Left lung (tissue), 10 donors: ENCODE measurements around the gene COL20A1. TPM values are rescaled to one million over a fixed set of nuclear protein-coding genes. Genes with fewer than 3 reads are reported as not detected.

Experiments
- ATAC-seq: fragments of 200-7000 bp; cut with Tn5 transposase; one replicate; pipeline ENCODE4 v1.9.1; 2020; ENCODE audit warnings: moderate library complexity
- DNase-seq, 4 donors: peaks; one replicate each; pipeline ENCODE4 v3.0.0-alpha.2; 2013 to 2020
- H3K27ac ChIP-seq, 2 donors: fragments of 200-600 bp; sonication (generic) in 1 of 2; one replicate each; pipeline versions ENCODE4 v1.5.0 to v1.8.0; 2020 to 2021
- H3K27me3 ChIP-seq, 2 donors: fragments of 200-600 bp; sonication (generic) in 1 of 2; one replicate each; pipeline versions ENCODE4 v1.5.0 to v1.8.0; 2020 to 2021
- H3K36me3 ChIP-seq, 2 donors: fragments of 200-600 bp; sonication (generic) in 1 of 2; one replicate each; pipeline versions ENCODE4 v1.5.0 to v1.8.0; 2020 to 2021
- H3K4me1 ChIP-seq, 2 donors: fragments of 200-600 bp; one replicate each; pipeline ENCODE4 v1.8.0; 2021
- H3K4me3 ChIP-seq, 2 donors: fragments of 200-600 bp; sonication (generic) in 1 of 2; one replicate each; pipeline versions ENCODE4 v1.5.0 to v1.8.0; 2020 to 2021; ENCODE audit warnings: mild to moderate bottlenecking in 1 of 2
- H3K9me3 ChIP-seq, 2 donors: fragments of 200-600 bp; sonication (generic) in 1 of 2; one replicate each; pipeline versions ENCODE4 v1.5.0 to v1.8.0; 2020 to 2021
- intact Hi-C, 2 donors: fragments of 100-400 bp; cut with DNase I; formaldehyde crosslinking; loops; one replicate each; pipeline versions ENCODE4 v1.11.2 to v1.14.2; 2022
- polyA plus RNA-seq, 6 donors: library from polyadenylated mRNA; unstranded; fragments of 120-200 nt; gene quantifications; one replicate each; pipeline ENCODE4 v1.2.1, GENCODE V29; 2013; ENCODE audit not compliant: insufficient read length in 6 of 6
- total RNA-seq, 2 donors: library from RNA; stranded (reverse); fragmentation: NEBNext Ultra II Directional; extraction: Animal tissue kit (Norgen Biotek cat#: 25700); gene quantifications; one replicate each; pipeline ENCODE4 v1.2.1, GENCODE V29; 2021
- TF ChIP-seq, protein P1 (sequence below), 2 donors: fragments of 200-600 bp; sonication (generic) in 1 of 2; IDR thresholded peaks; one replicate each; pipeline versions ENCODE4 v1.5.0 to v1.8.0; 2021; ENCODE audit warnings: antibody characterized with exemption in 2 of 2
- donor health status: DM: no; HTN: yes; CAD: no.
- donor health status: DM: no; HTN: no; CAD: no.

Gene COL20A1
- total and polyA plus RNA-seq, 8 donors: 0.08 to 0.31 (median 0.24) TPM; not detected in 2

DNA sequence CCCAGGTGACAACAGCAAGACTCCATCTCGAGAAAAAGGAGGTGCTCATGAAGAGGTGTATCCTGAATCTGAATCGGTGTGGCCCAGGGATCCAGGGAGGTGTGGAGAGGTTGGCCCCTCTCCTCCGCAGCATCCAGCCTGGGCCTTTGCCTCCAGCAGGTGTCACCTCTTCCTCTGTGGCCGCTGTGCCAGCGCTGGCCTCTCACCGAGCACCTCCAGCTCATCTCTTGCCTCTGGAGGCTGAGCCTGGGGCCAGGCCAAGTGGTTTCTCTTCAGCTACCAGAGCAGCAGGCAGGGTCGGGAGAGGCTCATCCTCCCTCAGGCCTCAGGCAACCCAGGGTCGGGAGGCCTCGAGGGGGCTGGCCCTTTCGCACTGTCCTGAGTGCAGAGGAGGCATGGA, 1.2 kb upstream of the COL20A1 start:
- intact Hi-C loops: no loop called here
- TF ChIP-seq, protein P1, sequence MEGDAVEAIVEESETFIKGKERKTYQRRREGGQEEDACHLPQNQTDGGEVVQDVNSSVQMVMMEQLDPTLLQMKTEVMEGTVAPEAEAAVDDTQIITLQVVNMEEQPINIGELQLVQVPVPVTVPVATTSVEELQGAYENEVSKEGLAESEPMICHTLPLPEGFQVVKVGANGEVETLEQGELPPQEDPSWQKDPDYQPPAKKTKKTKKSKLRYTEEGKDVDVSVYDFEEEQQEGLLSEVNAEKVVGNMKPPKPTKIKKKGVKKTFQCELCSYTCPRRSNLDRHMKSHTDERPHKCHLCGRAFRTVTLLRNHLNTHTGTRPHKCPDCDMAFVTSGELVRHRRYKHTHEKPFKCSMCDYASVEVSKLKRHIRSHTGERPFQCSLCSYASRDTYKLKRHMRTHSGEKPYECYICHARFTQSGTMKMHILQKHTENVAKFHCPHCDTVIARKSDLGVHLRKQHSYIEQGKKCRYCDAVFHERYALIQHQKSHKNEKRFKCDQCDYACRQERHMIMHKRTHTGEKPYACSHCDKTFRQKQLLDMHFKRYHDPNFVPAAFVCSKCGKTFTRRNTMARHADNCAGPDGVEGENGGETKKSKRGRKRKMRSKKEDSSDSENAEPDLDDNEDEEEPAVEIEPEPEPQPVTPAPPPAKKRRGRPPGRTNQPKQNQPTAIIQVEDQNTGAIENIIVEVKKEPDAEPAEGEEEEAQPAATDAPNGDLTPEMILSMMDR (IDR thresholded peaks at IDR 0.05): no peak
- no peak for ATAC-seq
- H3K27me3 ChIP-seq: peaks cover 16 to 50% of the 10 kb centered on the region in 2 donors
- no peak for DNase-seq
- no peak overlapping the region for H3K27ac ChIP-seq
- H3K4me3 ChIP-seq: no peak overlapping the region
- H3K9me3 ChIP-seq: no peaks in the 10 kb centered on the region
- H3K4me1 ChIP-seq: no peaks in the 10 kb centered on the region
- peaks cover 0 to 32% of the 10 kb centered on the region in 2 donors for H3K36me3 ChIP-seq

- intact Hi-C loops: no loop called here
- H3K4me3 ChIP-seq: no peak overlapping the region
- TF ChIP-seq, protein P1 (IDR thresholded peaks at IDR 0.05): no peak
- H3K27me3 ChIP-seq: peaks cover 16 to 55% of the 10 kb centered on the region in 2 donors
- no peaks in the 10 kb centered on the region for H3K9me3 ChIP-seq
- H3K27ac ChIP-seq: no peak overlapping the region
- no peak for ATAC-seq
- no peaks in the 10 kb centered on the region for H3K4me1 ChIP-seq
- peaks cover 0 to 27% of the 10 kb centered on the region in 2 donors for H3K36me3 ChIP-seq
- DNase-seq: peak in 1 of 4 donors; percentile 67
Measured at GRCh38 chr20:63292292-63292701, 689 bp upstream of the COL20A1 start.

- TF ChIP-seq, protein P1 (IDR thresholded peaks at IDR 0.05): no peak
- DNase-seq (peak in 1 of 4 donors; percentile 66), ATAC-seq (no peak)
- intact Hi-C loops: no loop called here
- Histone ChIP-seq H3K27me3 (peaks cover 16 to 66% of the 10 kb centered on the region in 2 donors), H3K4me1 (no peaks in the 10 kb centered on the region), H3K27ac (no peak overlapping the region), H3K36me3 (peaks cover 0 to 16% of the 10 kb centered on the region in 2 donors), H3K9me3 (no peaks in the 10 kb centered on the region), H3K4me3 (no peak overlapping the region)
Measured at GRCh38 chr20:63293456-63293855, 470 bp downstream of the COL20A1 start.

DNA sequence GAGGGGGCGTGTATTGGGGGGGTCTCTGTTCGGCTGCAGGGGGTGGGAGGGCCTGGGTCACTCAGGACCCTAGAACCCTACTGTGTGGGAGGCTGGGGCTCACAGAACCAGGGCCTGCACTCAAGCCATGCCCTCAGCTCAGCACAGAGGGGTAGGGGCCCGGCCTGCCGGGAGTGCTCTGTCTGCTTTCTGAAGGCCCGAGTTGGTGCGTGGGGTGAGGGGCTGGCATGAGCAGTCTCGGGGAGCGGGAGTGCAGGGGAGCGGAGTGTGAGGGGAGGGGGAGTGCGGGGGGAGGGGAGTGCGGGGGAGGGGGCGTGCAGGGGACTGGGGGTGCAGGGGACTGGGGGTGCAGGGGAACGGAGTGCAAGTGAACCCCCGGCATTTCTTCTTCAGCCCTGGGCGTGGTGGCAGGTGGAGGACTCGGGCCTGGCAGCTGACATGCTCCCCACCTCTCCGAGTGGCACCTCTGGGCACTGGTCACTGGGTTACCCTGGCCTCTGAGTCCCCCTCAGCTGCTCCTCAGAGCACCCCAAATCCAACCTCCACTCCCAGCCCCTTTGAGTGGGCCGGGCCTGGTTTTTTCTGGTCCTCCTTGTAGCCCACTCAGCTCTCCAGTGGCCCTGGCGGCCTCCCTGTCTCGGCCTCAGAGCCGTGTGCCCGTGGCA, 1.0 kb downstream of the COL20A1 start:
- Histone ChIP-seq H3K4me3 (no peak overlapping the region), H3K4me1 (no peaks in the 10 kb centered on the region), H3K27me3 (peaks cover 16 to 72% of the 10 kb centered on the region in 2 donors), H3K36me3 (peaks cover 0 to 10% of the 10 kb centered on the region in 2 donors), H3K9me3 (no peaks in the 10 kb centered on the region), H3K27ac (no peak overlapping the region)
- peak in 1 of 4 donors; percentile 55 for DNase-seq
- intact Hi-C loops: no loop called here
- TF ChIP-seq, protein P1 (IDR thresholded peaks at IDR 0.05): no peak
- ATAC-seq: no peak

GRCh38 chr20:63294536-63294900, 1.5 kb downstream of the COL20A1 start:
- H3K36me3 ChIP-seq: peaks cover 0 to 5% of the 10 kb centered on the region in 2 donors
- DNase-seq (peak in 1 of 4 donors; percentile 70), ATAC-seq (no peak)
- peaks cover 16 to 77% of the 10 kb centered on the region in 2 donors for H3K27me3 ChIP-seq
- no peaks in the 10 kb centered on the region for H3K9me3 ChIP-seq
- H3K27ac ChIP-seq: no peak overlapping the region
- TF ChIP-seq, protein P1 (IDR thresholded peaks at IDR 0.05): no peak
- intact Hi-C loops: no loop called here
- no peak overlapping the region for H3K4me3 ChIP-seq
- no peaks in the 10 kb centered on the region for H3K4me1 ChIP-seq
